ENCODE results near the gene CKB. TPM values are rescaled to one million over a fixed set of nuclear protein-coding genes. Genes with fewer than 3 reads are reported as not detected.

The CKB gene
- total RNA-seq, 1 donor from 2014 or later = 8.6 TPM

DNA sequence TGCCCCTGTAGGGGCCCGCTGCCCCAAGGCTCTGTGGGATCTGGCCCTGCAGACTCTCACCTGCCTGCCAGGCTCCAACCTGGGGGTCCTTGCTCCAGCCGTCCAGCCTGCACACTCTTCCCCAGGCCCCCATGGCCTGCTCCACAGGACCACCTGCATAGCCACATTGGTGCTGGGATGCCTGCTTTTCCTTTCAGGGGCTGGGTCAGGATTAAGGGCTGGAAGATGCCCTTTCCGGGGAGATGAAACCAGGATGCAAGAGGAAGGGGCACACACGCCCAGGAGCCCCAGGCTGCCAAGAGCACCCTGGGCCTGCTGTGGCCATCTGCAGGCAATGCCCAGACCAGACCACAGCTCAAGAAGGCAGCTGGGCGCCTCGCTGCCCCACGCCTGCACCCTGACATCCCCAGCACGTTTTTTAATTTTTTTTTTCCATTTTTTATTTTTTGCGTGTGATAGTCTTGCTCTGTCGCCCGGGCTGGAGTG is 24.9 kb upstream of the CKB start:
- H3K9me3 Mint-ChIP-seq = no peaks in the 10 kb centered on the region
- DNase-seq = no peak
- TF ChIP-seq, protein P1, sequence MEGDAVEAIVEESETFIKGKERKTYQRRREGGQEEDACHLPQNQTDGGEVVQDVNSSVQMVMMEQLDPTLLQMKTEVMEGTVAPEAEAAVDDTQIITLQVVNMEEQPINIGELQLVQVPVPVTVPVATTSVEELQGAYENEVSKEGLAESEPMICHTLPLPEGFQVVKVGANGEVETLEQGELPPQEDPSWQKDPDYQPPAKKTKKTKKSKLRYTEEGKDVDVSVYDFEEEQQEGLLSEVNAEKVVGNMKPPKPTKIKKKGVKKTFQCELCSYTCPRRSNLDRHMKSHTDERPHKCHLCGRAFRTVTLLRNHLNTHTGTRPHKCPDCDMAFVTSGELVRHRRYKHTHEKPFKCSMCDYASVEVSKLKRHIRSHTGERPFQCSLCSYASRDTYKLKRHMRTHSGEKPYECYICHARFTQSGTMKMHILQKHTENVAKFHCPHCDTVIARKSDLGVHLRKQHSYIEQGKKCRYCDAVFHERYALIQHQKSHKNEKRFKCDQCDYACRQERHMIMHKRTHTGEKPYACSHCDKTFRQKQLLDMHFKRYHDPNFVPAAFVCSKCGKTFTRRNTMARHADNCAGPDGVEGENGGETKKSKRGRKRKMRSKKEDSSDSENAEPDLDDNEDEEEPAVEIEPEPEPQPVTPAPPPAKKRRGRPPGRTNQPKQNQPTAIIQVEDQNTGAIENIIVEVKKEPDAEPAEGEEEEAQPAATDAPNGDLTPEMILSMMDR (IDR thresholded peaks at IDR 0.05) = no peak
- no peak overlapping the region for H3K27ac Mint-ChIP-seq
- peaks cover 2% of the 10 kb centered on the region for H3K4me1 Mint-ChIP-seq
- intact Hi-C loops (cut with micrococcal nuclease) = loop anchor here (5.0 kb wide), 1 partner anchor 470 kb away; no protein-coding TSS in a partner anchor
- ChIA-PET CTCF (interaction anchor here (0.7 to 7.0 kb wide), 12 partner anchors 10 to 61 kb away, joined by 3 to 70 read pairs (median 3); partner anchors contain the start of gene CKB), POLR2A (interaction anchor here (1.0 kb wide), 1 partner anchor 28 kb away, joined by 4 read pairs; no protein-coding TSS in a partner anchor)
- H3K27me3 Mint-ChIP-seq = no peaks in the 10 kb centered on the region
- no peak for ATAC-seq (ENCODE audit: low read depth)
- no peaks in the 10 kb centered on the region for H3K36me3 Mint-ChIP-seq (ENCODE audit: low read depth)
- H3K4me3 Mint-ChIP-seq = no peak overlapping the region

DNA sequence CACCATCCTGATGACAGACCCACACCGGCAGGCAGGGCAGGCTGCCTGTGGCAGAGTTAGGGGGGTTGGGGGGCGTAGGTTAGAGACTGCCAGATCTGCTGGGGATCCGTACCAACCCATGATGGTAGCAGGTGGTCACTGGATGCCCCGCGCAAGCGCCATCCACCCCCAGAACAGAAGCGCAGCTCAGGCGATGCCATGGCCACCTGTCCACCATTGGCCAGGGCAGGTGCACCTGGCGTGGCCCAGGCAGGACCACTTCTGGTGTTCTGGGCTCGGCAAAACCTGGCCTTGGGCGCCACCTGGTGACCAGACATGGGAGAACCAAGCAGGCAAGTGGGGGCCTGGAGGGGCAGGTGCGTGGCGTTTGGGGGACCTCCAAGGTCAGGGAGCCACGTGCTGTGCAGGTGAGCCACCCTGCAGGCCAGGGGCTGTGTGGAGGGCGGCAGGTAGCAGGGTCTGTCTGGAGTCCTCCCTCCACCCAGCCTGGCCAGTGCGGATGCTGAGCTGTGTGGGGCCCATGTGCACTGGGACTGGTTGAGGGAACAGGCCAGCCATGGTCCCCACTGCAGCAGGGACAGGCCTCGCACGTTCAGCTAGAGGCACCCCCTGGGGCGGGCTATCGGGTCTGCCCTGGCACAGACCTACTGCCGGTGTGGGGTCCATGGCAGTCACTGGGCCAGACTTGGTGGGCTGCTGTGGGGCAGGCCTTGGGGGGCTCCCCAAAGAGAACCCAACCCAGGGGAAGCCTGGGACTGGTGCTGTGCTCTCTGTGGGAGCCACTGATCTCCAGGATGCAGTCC is 24.2 kb upstream of the CKB start:
- no peaks in the 10 kb centered on the region for H3K36me3 Mint-ChIP-seq (ENCODE audit: low read depth)
- ChIA-PET POLR2A (interaction anchor here (1.0 kb wide), 1 partner anchor 28 kb away, joined by 4 read pairs; no protein-coding TSS in a partner anchor), CTCF (interaction anchor here (0.7 to 7.0 kb wide), 12 partner anchors 10 to 60 kb away, joined by 3 to 70 read pairs (median 3); partner anchors contain the start of gene CKB)
- TF ChIP-seq, protein P1 (IDR thresholded peaks at IDR 0.05) = peak; percentile 63
- intact Hi-C loops (cut with micrococcal nuclease) = loop anchor here (1.0 to 5.0 kb wide), 3 partner anchors 29 to 470 kb away; no protein-coding TSS in a partner anchor
- peak; percentile 76 for DNase-seq
- H3K9me3 Mint-ChIP-seq = no peaks in the 10 kb centered on the region
- peak; percentile 90 for ATAC-seq (ENCODE audit: low read depth)
- no peak overlapping the region for H3K4me3 Mint-ChIP-seq
- no peaks in the 10 kb centered on the region for H3K27me3 Mint-ChIP-seq
- peaks cover 2% of the 10 kb centered on the region for H3K4me1 Mint-ChIP-seq
- no peak overlapping the region for H3K27ac Mint-ChIP-seq

DNA sequence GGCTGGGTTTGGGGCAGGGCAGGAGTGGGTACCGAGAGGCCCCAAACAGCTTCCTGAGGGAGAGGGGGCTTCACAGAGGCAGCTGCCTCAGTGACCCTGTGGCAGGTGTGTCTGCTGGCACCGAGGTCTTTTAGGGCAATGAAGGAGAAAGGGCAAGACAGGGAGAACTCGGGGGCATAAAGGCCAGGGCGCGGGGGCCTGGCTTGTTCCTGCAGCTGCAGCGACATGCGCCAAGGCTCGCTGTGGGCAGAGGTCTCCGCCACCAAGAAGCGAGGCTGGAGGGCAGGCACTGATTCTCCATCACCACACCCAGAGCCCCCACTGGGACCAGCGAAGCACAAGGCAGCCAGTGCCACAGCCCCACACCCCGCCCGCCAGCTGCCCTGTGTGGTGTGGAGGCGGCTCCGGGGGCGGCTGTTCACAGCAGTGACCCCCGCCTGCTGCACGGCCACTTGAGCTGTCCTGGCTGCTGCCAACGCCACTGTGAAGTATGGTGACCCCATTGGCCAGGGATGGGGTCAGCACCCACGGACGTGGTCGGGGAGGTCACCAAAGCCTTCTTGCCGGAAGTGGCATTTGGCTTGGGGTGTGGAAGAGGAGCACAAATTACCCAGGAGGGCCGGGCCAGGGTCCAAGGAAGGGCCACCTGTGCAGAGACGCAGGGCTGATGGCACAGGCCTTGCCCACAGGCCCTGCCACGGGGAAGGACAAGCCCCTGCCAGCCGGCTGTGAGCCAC is 23.5 kb upstream of the CKB start:
- CTCF ChIA-PET = interaction anchor here (1.0 to 7.0 kb wide), 5 partner anchors 15 to 29 kb away, joined by 3 to 70 read pairs (median 6); partner anchors contain the start of gene CKB
- ATAC-seq (ENCODE audit: low read depth) (no peak), DNase-seq (no peak)
- TF ChIP-seq, protein P1 (IDR thresholded peaks at IDR 0.05) = no peak
- Mint-ChIP-seq H3K27ac (no peak overlapping the region), H3K36me3 (ENCODE audit: low read depth) (no peaks in the 10 kb centered on the region), H3K4me3 (no peak overlapping the region), H3K27me3 (peaks cover 1% of the 10 kb centered on the region), H3K9me3 (no peaks in the 10 kb centered on the region), H3K4me1 (peaks cover 2% of the 10 kb centered on the region)
- POLR2A ChIA-PET = no interaction called here
- intact Hi-C loops (cut with micrococcal nuclease) = loop anchor here (1.0 to 5.0 kb wide), 3 partner anchors 28 to 469 kb away; no protein-coding TSS in a partner anchor

DNA sequence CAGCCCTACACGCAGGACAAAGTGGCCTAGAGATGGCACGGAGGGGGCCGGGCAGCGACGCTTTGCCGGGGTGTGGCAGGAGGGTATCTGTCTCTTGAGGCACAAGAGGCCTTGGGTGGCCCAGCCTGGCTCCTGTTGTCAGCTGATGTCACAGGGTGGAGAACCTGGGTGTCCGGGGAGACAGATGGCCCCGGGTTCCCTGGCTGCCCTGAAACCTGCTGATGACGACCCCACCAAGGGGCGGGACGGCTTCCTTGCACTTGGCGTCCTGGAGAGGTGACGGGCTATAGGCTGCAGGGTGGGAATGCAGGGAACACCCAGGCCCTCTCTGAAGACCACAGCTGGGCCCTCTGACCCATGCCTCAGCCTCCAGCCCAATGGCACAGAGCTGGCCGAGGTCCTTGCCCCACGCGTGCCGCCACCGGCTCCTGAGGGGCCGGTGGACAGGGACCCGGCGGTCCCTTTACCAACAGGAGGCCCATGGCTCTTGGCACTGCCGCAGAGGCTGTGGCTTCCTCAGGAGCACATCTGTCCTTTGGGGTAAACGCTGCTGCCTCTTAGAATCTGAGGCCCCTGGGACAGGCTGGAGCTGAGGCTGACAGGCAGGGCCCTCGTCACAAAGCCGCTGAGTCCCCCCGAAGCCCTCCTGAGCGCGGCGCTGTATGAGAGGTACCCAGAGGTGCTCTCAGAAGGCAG is 22.7 kb upstream of the CKB start:
- Mint-ChIP-seq H3K4me3 (no peak overlapping the region), H3K4me1 (peaks cover 2% of the 10 kb centered on the region), H3K27me3 (peaks cover 1% of the 10 kb centered on the region), H3K9me3 (no peaks in the 10 kb centered on the region), H3K27ac (no peak overlapping the region), H3K36me3 (ENCODE audit: low read depth) (no peaks in the 10 kb centered on the region)
- TF ChIP-seq, protein P1 (IDR thresholded peaks at IDR 0.05) = no peak
- CTCF ChIA-PET = interaction anchor here (1.0 to 7.0 kb wide), 3 partner anchors 22 to 29 kb away, joined by 3 to 70 read pairs (median 8); partner anchors contain the start of gene CKB
- POLR2A ChIA-PET = no interaction called here
- intact Hi-C loops (cut with micrococcal nuclease) = loop anchor here (5.0 kb wide), 1 partner anchor 468 kb away; no protein-coding TSS in a partner anchor
- ATAC-seq (ENCODE audit: low read depth) (no peak), DNase-seq (no peak)
